A549 (cell line): ENCODE data around the gene RFTN2. TPM values are rescaled to one million over a fixed set of nuclear protein-coding genes. Genes with fewer than 3 reads are reported as not detected.

Source experiments
- ATAC-seq, 2 experiments: fragments of 200-7000 bp in 1 of 2; fragments of >200 bp in 1 of 2; cut with Nextera tagmentation in 1 of 2; cut with Tn5 transposase in 1 of 2; 3 replicates each; pipeline versions ENCODE4 v1.8.0 to v1.9.1; 2018 to 2020; ENCODE audit warnings: mild to moderate bottlenecking in 1 of 2, moderate library complexity in 1 of 2
- CTCF ChIA-PET: fragments of 300-600 bp; sonication (Branson Sonifier 250); formaldehyde crosslinking; extraction: SDS; loops from one replicate; lab custom pipeline; 2021; ENCODE audit warnings: antibody characterized with exemption, inconsistent platforms; lab: Yijun Ruan, JAX
- POLR2A ChIA-PET: fragments of 350-600 bp; formaldehyde crosslinking; extraction: SDS; loops from one replicate; lab custom pipeline; 2021; ENCODE audit warnings: antibody characterized with exemption, inconsistent platforms; lab: Yijun Ruan, JAX
- DNase-seq, 2 experiments: peaks; one replicate each; pipeline versions ENCODE4 v3.0.0 to v3.0.0-alpha.2; 2011 to 2016; ENCODE audit warnings: low read depth in 1 of 2, low spot score in 1 of 2
- FAIRE-seq: peaks from 2 replicates; lab custom pipeline; 2011; peaks lifted over from hg19 to GRCh38; lab: Jason Lieb, UNC
- H3K27ac ChIP-seq, 2 experiments: fragments of >200 bp; sonication (Bioruptor Twin); formaldehyde crosslinking; 3 replicates each; pipeline ENCODE4 v1.5.1; 2016 to 2017
- H3K4me1 ChIP-seq: fragments of >200 bp; sonication (Bioruptor Twin); formaldehyde crosslinking; 3 replicates; pipeline ENCODE4 v1.6.1; 2016
- H3K4me2 ChIP-seq: fragments of >200 bp; sonication (Bioruptor Twin); formaldehyde crosslinking; 3 replicates; pipeline ENCODE4 v1.6.1; 2016
- H3K4me3 ChIP-seq: fragments of >200 bp; sonication (Bioruptor Twin); formaldehyde crosslinking; 3 replicates; pipeline ENCODE4 v1.5.1; 2016
- H3K9me3 ChIP-seq: fragments of >200 bp; sonication (Bioruptor Twin); formaldehyde crosslinking; 3 replicates; pipeline ENCODE4 v1.6.1; 2016
- BCL3 ChIP-seq: fragments of >200 bp; sonication (Bioruptor Twin); formaldehyde crosslinking; IDR thresholded peaks from 3 replicates; pipeline ENCODE4 v1.6.1; 2016
- CEBPB ChIP-seq, 2 experiments: fragments of >200 bp in 1 of 2; sonication (Bioruptor Twin) in 1 of 2; formaldehyde crosslinking in 1 of 2; IDR thresholded peaks; 2 replicates each; pipeline ENCODE4 v1.6.1; 2012 to 2016
- CHD4 ChIP-seq: fragments of 200-600 bp; sonication (generic); IDR thresholded peaks from 2 replicates; pipeline ENCODE4 v1.6.1; 2016; ENCODE audit warnings: antibody characterized with exemption, mild to moderate bottlenecking, borderline replicate concordance
- EHF ChIP-seq: fragments of 250-450 bp; sonication (Bioruptor Pico); IDR thresholded peaks from 2 replicates; pipeline ENCODE4 v1.5.0; 2020; ENCODE audit warnings: mild to moderate bottlenecking
- EP300 ChIP-seq, 2 experiments: fragments of >200 bp; sonication (Bioruptor Twin); formaldehyde crosslinking; IDR thresholded peaks; 2 replicates in 1 of 2; 3 replicates in 1 of 2; pipeline ENCODE4 v1.6.1; 2016 to 2017
- FOSB ChIP-seq: fragments of 250-450 bp; sonication (Bioruptor Pico); IDR thresholded peaks from 2 replicates; pipeline ENCODE4 v1.5.0; 2020; ENCODE audit warnings: mild to moderate bottlenecking, moderate library complexity
- FOSL2 ChIP-seq, 2 experiments: fragments of 450-650 bp in 1 of 2; fragments of >200 bp in 1 of 2; sonication (Bioruptor Twin) in 1 of 2; formaldehyde crosslinking; IDR thresholded peaks; 2 replicates each; pipeline versions ENCODE4 v1.5.0 to v1.6.1; 2016 to 2020; ENCODE audit warnings: mild to moderate bottlenecking in 1 of 2, moderate library complexity in 1 of 2
- FOXS1 ChIP-seq: fragments of 250-450 bp; sonication (Bioruptor Pico); IDR thresholded peaks from 2 replicates; pipeline ENCODE4 v1.5.0; 2020; ENCODE audit warnings: mild to moderate bottlenecking, moderate library complexity
- GATA3 ChIP-seq: IDR thresholded peaks from 2 replicates; pipeline ENCODE4 v1.6.1; 2012; ENCODE audit warnings: borderline replicate concordance
- HDAC2 ChIP-seq: fragments of 200-600 bp; sonication (generic); IDR thresholded peaks from 2 replicates; pipeline ENCODE4 v1.6.1; 2016
- HES2 ChIP-seq: fragments of >200 bp; sonication (Bioruptor Twin); formaldehyde crosslinking; IDR thresholded peaks from 2 replicates; pipeline ENCODE4 v1.6.1; 2016
- HEYL ChIP-seq: fragments of 250-450 bp; sonication (Bioruptor Pico); IDR thresholded peaks from 2 replicates; pipeline ENCODE4 v1.8.0; 2021; ENCODE audit warnings: mild to moderate bottlenecking, moderate library complexity
- HOXB13 ChIP-seq: fragments of 250-450 bp; sonication (Bioruptor Pico); IDR thresholded peaks from 2 replicates; pipeline ENCODE4 v1.5.0; 2020; ENCODE audit warnings: low read depth, mild to moderate bottlenecking, moderate library complexity
- HOXB5 ChIP-seq: fragments of 250-450 bp; sonication (Bioruptor Pico); IDR thresholded peaks from 2 replicates; pipeline ENCODE4 v1.5.0; 2020; ENCODE audit warnings: mild to moderate bottlenecking, moderate library complexity
- JUN ChIP-seq, 2 experiments: fragments of >200 bp; sonication (Bioruptor Twin); formaldehyde crosslinking; IDR thresholded peaks; 2 replicates in 1 of 2; 3 replicates in 1 of 2; pipeline ENCODE4 v1.6.1; 2016 to 2017
- JUNB ChIP-seq: fragments of >200 bp; sonication (Bioruptor Twin); formaldehyde crosslinking; IDR thresholded peaks from 2 replicates; pipeline ENCODE4 v1.6.1; 2016
- KDM1A ChIP-seq: fragments of 200-600 bp; sonication (generic); IDR thresholded peaks from 2 replicates; pipeline ENCODE4 v1.6.1; 2016; ENCODE audit warnings: low read depth, mild to moderate bottlenecking
- KDM5A ChIP-seq: fragments of 200-600 bp; sonication (generic); IDR thresholded peaks from 2 replicates; pipeline ENCODE4 v1.6.1; 2016; ENCODE audit warnings: antibody characterized with exemption, mild to moderate bottlenecking
- MAX ChIP-seq: IDR thresholded peaks from 2 replicates; pipeline ENCODE4 v1.6.1; 2012
- MAZ ChIP-seq: fragments of 150-350 bp; IDR thresholded peaks from 2 replicates; pipeline ENCODE4 v1.6.1; 2014; ENCODE audit warnings: antibody characterized with exemption, low read depth, low read length, borderline replicate concordance
- MYC ChIP-seq: IDR thresholded peaks from 2 replicates; pipeline ENCODE4 v1.6.1; 2012; ENCODE audit warnings: mild to moderate bottlenecking, inconsistent platforms, low read length, improper control_type of control experiment, borderline replicate concordance
- NFE2L2 ChIP-seq: fragments of 150-350 bp; conservative IDR thresholded peaks from 2 replicates; pipeline ENCODE4 v1.6.1; 2014; ENCODE audit warnings: low read length
- NPAS2 ChIP-seq: fragments of 250-450 bp; sonication (Bioruptor Pico); IDR thresholded peaks from 2 replicates; pipeline ENCODE4 v1.8.0; 2022; ENCODE audit warnings: mild to moderate bottlenecking, moderate library complexity, borderline replicate concordance
- PBX3 ChIP-seq: IDR thresholded peaks from 2 replicates; pipeline ENCODE4 v1.6.1; 2012
- RCOR1 ChIP-seq: fragments of 150-350 bp; IDR thresholded peaks from 2 replicates; pipeline ENCODE4 v1.6.1; 2014; ENCODE audit warnings: antibody characterized with exemption, low read length, low read depth
- RNF2 ChIP-seq: fragments of 200-600 bp; sonication (generic); IDR thresholded peaks from 2 replicates; pipeline ENCODE4 v1.6.1; 2016; ENCODE audit warnings: low read depth, mild to moderate bottlenecking, antibody characterized with exemption, moderate library complexity, borderline replicate concordance
- TFCP2L1 ChIP-seq: fragments of 250-450 bp; sonication (Bioruptor Pico); IDR thresholded peaks from 2 replicates; pipeline ENCODE4 v1.5.0; 2021; ENCODE audit warnings: mild to moderate bottlenecking
- TP53 ChIP-seq: fragments of 250-450 bp; sonication (Bioruptor Pico); IDR thresholded peaks from 2 replicates; pipeline ENCODE4 v1.5.0; 2021; ENCODE audit warnings: mild to moderate bottlenecking, moderate library complexity
- USF2 ChIP-seq: fragments of 450-650 bp; IDR thresholded peaks from 2 replicates; pipeline ENCODE4 v1.6.1; 2014; ENCODE audit warnings: antibody characterized with exemption
- ZFP36 ChIP-seq: fragments of 450-650 bp; IDR thresholded peaks from 2 replicates; pipeline ENCODE4 v1.6.1; 2014; ENCODE audit warnings: borderline replicate concordance; ENCODE audit not compliant: partially characterized antibody
- ZNF302 ChIP-seq: fragments of 250-450 bp; sonication (Bioruptor Pico); IDR thresholded peaks from 2 replicates; pipeline ENCODE4 v1.9.0; 2021; ENCODE audit warnings: inconsistent platforms, mild to moderate bottlenecking, moderate library complexity
- WGBS: methylation state at CpG from one replicate; pipeline ENCODE4 v1.1.6; 2017; ENCODE audit errors: missing lambda C conversion rate; 5-methylcytosine and 5-hydroxymethylcytosine counted together
- polyA plus RNA-seq, 4 experiments: library from polyadenylated mRNA; depleted of rRNA in 3 of 4; stranded (reverse); fragments of >200 nt; fragmentation: RNase III in 1 of 4; extraction: RNeasy Plus Mini Kit Qiagen cat#74134 plus additional on column Dnase treatment in 1 of 4; gene quantifications; 2 replicates in 3 of 4; 3 replicates in 1 of 4; pipeline ENCODE4 v1.2.3, GENCODE V29; 2011 to 2017

Gene RFTN2
- polyA plus RNA-seq, 2 of the 4 experiments (the other 2 are of a cell fraction): 0.03 to 0.17 TPM

GRCh38 chr2:197614532-197614931 lies 60.9 kb downstream of the RFTN2 start:
- ChIA-PET POLR2A (no interaction called here), CTCF (interaction anchor here (2.1 kb wide), 1 partner anchor 15 kb away, joined by 7 read pairs; no protein-coding TSS in a partner anchor)
- TF ChIP-seq EP300 (IDR thresholded peaks at IDR 0.05) (no peak), TP53 (CRISPR knock-in tag) (no peak), HES2 (no peak), BCL3 (no peak), EHF (CRISPR knock-in tag) (no peak), HOXB5 (CRISPR knock-in tag) (no peak), HDAC2 (no peak), CEBPB (IDR thresholded peaks at IDR 0.05) (no peak), MAX (no peak), MAZ (no peak), NFE2L2 (no peak), USF2 (no peak)
- WGBS: 69% methylated on average over 3 of the region's 3 CpGs
- FAIRE-seq: no peak
- Histone ChIP-seq H3K4me1 (peaks cover 23% of the 10 kb centered on the region), H3K4me3 (no peak overlapping the region), H3K4me2 (no peak overlapping the region), H3K9me3 (no peaks in the 10 kb centered on the region), H3K27ac (no peak overlapping the region; a peak in 1 of 6 replicates)
- ATAC-seq: peak in 1 of 2 experiments; percentile 38; a peak in 2 of 6 replicates
- no peak for DNase-seq

- WGBS: 0% methylated on average over 1 of the region's 1 CpG
- peak; percentile 85 to 95 for TF ChIP-seq CEBPB (IDR thresholded peaks at IDR 0.05)
- no peak for TF ChIP-seq KDM1A
- TF ChIP-seq FOXS1 (CRISPR knock-in tag): no peak
- no peak for TF ChIP-seq ZFP36
- no peak for TF ChIP-seq HEYL (CRISPR knock-in tag)
- TF ChIP-seq HES2: peak; percentile 68; the same call in 1 of the 2 replicates
- peak; percentile 47 for TF ChIP-seq GATA3
- peak; percentile 63 for TF ChIP-seq JUNB
- no peak for TF ChIP-seq KDM5A
- no peak for TF ChIP-seq ZNF302 (CRISPR knock-in tag)
- no peak for TF ChIP-seq FOSB (CRISPR knock-in tag)
- no peak for TF ChIP-seq MAX
- TF ChIP-seq EHF (CRISPR knock-in tag): no peak
- peak; percentile 78; the same call in 1 of the 3 replicates for TF ChIP-seq BCL3
- TF ChIP-seq RCOR1: no peak
- no peak for TF ChIP-seq RNF2
- peak in 1 of 2 experiments; percentile 73; a peak in 1 of 5 replicates for TF ChIP-seq JUN (IDR thresholded peaks at IDR 0.05)
- no peak for TF ChIP-seq MYC
- TF ChIP-seq NPAS2 (CRISPR knock-in tag): no peak
- TF ChIP-seq CHD4: no peak
- no peak for TF ChIP-seq FOSL2 (IDR thresholded peaks at IDR 0.05)
- peak; percentile 59 for TF ChIP-seq FOSL2 (CRISPR knock-in tag; IDR thresholded peaks at IDR 0.05)
- TF ChIP-seq PBX3: no peak
- no peak for TF ChIP-seq TFCP2L1 (CRISPR knock-in tag)
- no peak for TF ChIP-seq HOXB13 (CRISPR knock-in tag)
- peak; percentile 34; the same call in 1 of the 2 replicates for TF ChIP-seq USF2
- no peak for TF ChIP-seq TP53 (CRISPR knock-in tag)
Observed at GRCh38 chr2:197613509-197613987, 61.8 kb downstream of the RFTN2 start.

More at GRCh38 chr2:197613509-197613987, 61.8 kb downstream of the RFTN2 start:
- H3K4me2 ChIP-seq: peak overlapping the region; percentile 62
- no peak overlapping the region; a peak in 1 of 6 replicates for H3K27ac ChIP-seq
- DNase-seq (peak in 1 of 2 experiments; percentile 40), FAIRE-seq (no peak), ATAC-seq (peak; percentile 73 to 85; a peak in 5 of 6 replicates)
- no peak overlapping the region for H3K4me3 ChIP-seq
- POLR2A ChIA-PET: no interaction called here
- peaks cover 23% of the 10 kb centered on the region for H3K4me1 ChIP-seq
- CTCF ChIA-PET: interaction anchor here (2.1 kb wide), 1 partner anchor 14 kb away, joined by 7 read pairs; no protein-coding TSS in a partner anchor
- H3K9me3 ChIP-seq: no peaks in the 10 kb centered on the region
